ENCODE data around the gene CEP57L1. TPM values are rescaled to one million over a fixed set of nuclear protein-coding genes. Genes with fewer than 3 reads are reported as not detected.
"Not testable (repeated sequence)": the region's sequence is repeated elsewhere in the genome, so short reads cannot be mapped to it uniquely, and the experiment has no call there.

CEP57L1 gene
- total RNA-seq, 1 experiment from 2014 or later: 8.4 TPM

- Histone ChIP-seq H2BK120ac (ENCODE audit: low read depth, low read length, poor library complexity, severe bottlenecking) (no peak overlapping the region), H3K4me1 (ENCODE audit: insufficient read depth, low read length) (no peaks in the 10 kb centered on the region; the same call in 1 of the 2 replicates), H3K14ac (ENCODE audit: insufficient read depth, low read length) (no peak overlapping the region), H3K9me3 (ENCODE audit: control insufficient read depth, low read depth, low read length) (no peaks in the 10 kb centered on the region), H3K27me3 (ENCODE audit: insufficient read depth, low read length) (no peaks in the 10 kb centered on the region), H3K56ac (ENCODE audit: insufficient read length, low read depth, low read length) (no peak overlapping the region), H3K18ac (ENCODE audit: insufficient read length, low read depth, low read length) (no peak overlapping the region), H2AK5ac (ENCODE audit: insufficient read length, low read length) (no peak overlapping the region), H2BK12ac (ENCODE audit: insufficient read length, low read depth, low read length) (no peak overlapping the region), H2BK20ac (ENCODE audit: low read depth, low read length, poor library complexity, severe bottlenecking) (no peak overlapping the region), H3T11ph (ENCODE audit: low read length) (no peak overlapping the region), H3K23ac (ENCODE audit: insufficient read length, low read depth, low read length) (no peak overlapping the region), H3K79me1 (ENCODE audit: insufficient read depth, low read depth, low read length, poor library complexity, severe bottlenecking) (no peaks in the 10 kb centered on the region), H3K4ac (ENCODE audit: low read depth, low read length) (no peak overlapping the region), H3K4me2 (ENCODE audit: insufficient read depth, insufficient read length, low read length) (no peak overlapping the region), H4K8ac (replicated peaks; ENCODE audit: insufficient read length, low read depth, low read length) (no peak overlapping the region), H2AFZ (ENCODE audit: low read length) (no peak overlapping the region), H3K23me2 (ENCODE audit: insufficient read length, low read depth, low read length, poor library complexity, severe bottlenecking) (no peaks in the 10 kb centered on the region), H3K79me2 (ENCODE audit: insufficient read depth, low read length) (no peaks in the 10 kb centered on the region), H2BK5ac (ENCODE audit: insufficient read length, low read length) (no peak overlapping the region), H3K9ac (ENCODE audit: extremely low read depth, insufficient read length, low read length) (no peak overlapping the region), H3K27ac (ENCODE audit: insufficient read length, low read depth, low read length) (no peak overlapping the region), H4K5ac (ENCODE audit: insufficient read length, low read depth, low read length) (no peak overlapping the region), H2BK15ac (ENCODE audit: low read depth, low read length) (no peak overlapping the region), H4K20me1 (ENCODE audit: control insufficient read depth, insufficient read depth, insufficient read length) (no peaks in the 10 kb centered on the region), H4K91ac (ENCODE audit: insufficient read length, low read depth, low read length) (no peak overlapping the region)
- Mint-ChIP-seq H3K9me3 (peaks cover 24 to 29% of the 10 kb centered on the region in 2 experiments), H3K27me3 (ENCODE audit: low read depth) (no peaks in the 10 kb centered on the region), H3K4me3 (no peak overlapping the region), H3K36me3 (ENCODE audit: insufficient read depth in 1 of 3, low read depth in 3 of 3) (peaks cover 9 to 23% (median 16%) of the 10 kb centered on the region in 3 experiments; a peak in 6 of 7 replicates), H3K27ac (no peak overlapping the region), H3K4me1 (peaks cover 9 to 11% of the 10 kb centered on the region in 2 experiments)
- no peak; the same call in 2 of the 3 replicates for TF ChIP-seq CTCF (conservative IDR thresholded peaks at IDR 0.05)
- no peak for DNase-seq
- WGBS (ENCODE audit: extremely low coverage, insufficient read length, low lambda C conversion rate): no CpG with 5 or more reads among the region's 5 CpGs
These were observed 92.8 kb downstream of the CEP57L1 start for GRCh38 chr6:109188115-109188411.

GRCh38 chr6:109191368-109191767, 96.1 kb downstream of the CEP57L1 start:
- not testable (repeated sequence) for H3K4me1 ChIP-seq (ENCODE audit: insufficient read depth, low read length); H3K79me2 ChIP-seq (ENCODE audit: insufficient read depth, low read length); H2BK15ac ChIP-seq (ENCODE audit: low read depth, low read length); H3K4me2 ChIP-seq (ENCODE audit: insufficient read depth, insufficient read length, low read length); H2BK12ac ChIP-seq (ENCODE audit: insufficient read length, low read depth, low read length); DNase-seq; H3K79me1 ChIP-seq (ENCODE audit: insufficient read depth, low read depth, low read length, poor library complexity, severe bottlenecking); H3K56ac ChIP-seq (ENCODE audit: insufficient read length, low read depth, low read length); H3K27me3 ChIP-seq (ENCODE audit: insufficient read depth, low read length); H4K20me1 ChIP-seq (ENCODE audit: control insufficient read depth, insufficient read depth, insufficient read length); H3K27ac ChIP-seq (ENCODE audit: insufficient read length, low read depth, low read length); H3K27me3 Mint-ChIP-seq (ENCODE audit: low read depth); H3K9me3 ChIP-seq (ENCODE audit: control insufficient read depth, low read depth, low read length); H3K23me2 ChIP-seq (ENCODE audit: insufficient read length, low read depth, low read length, poor library complexity, severe bottlenecking); H3K27ac Mint-ChIP-seq; H2AK5ac ChIP-seq (ENCODE audit: insufficient read length, low read length); H3K4me1 Mint-ChIP-seq; H2BK120ac ChIP-seq (ENCODE audit: low read depth, low read length, poor library complexity, severe bottlenecking); H4K8ac ChIP-seq (replicated peaks; ENCODE audit: insufficient read length, low read depth, low read length); H4K91ac ChIP-seq (ENCODE audit: insufficient read length, low read depth, low read length); H2AFZ ChIP-seq (ENCODE audit: low read length); H3K9ac ChIP-seq (ENCODE audit: extremely low read depth, insufficient read length, low read length); H3K4ac ChIP-seq (ENCODE audit: low read depth, low read length); H3K23ac ChIP-seq (ENCODE audit: insufficient read length, low read depth, low read length); H2BK20ac ChIP-seq (ENCODE audit: low read depth, low read length, poor library complexity, severe bottlenecking); H3T11ph ChIP-seq (ENCODE audit: low read length); H4K5ac ChIP-seq (ENCODE audit: insufficient read length, low read depth, low read length); H2BK5ac ChIP-seq (ENCODE audit: insufficient read length, low read length); H3K4me3 Mint-ChIP-seq; H3K18ac ChIP-seq (ENCODE audit: insufficient read length, low read depth, low read length); H3K14ac ChIP-seq (ENCODE audit: insufficient read depth, low read length)
- H3K9me3 Mint-ChIP-seq: peaks cover 33 to 38% of the 10 kb centered on the region in 2 experiments
- H3K36me3 Mint-ChIP-seq (ENCODE audit: insufficient read depth in 1 of 3, low read depth in 3 of 3): peaks cover 9 to 31% (median 19%) of the 10 kb centered on the region in 3 experiments; a peak in 6 of 7 replicates
